Stimulated activated naive B cell treated with anti-CD40 and anti-IgM and Interleukin-4, amounts not matched to agents 10 μg/mL and 1 μg/mL and 100 μg/mL, for 72 hours (primary cell): ENCODE results near the gene HIGD1C.
"Not testable (repeated sequence)": the region's sequence is repeated elsewhere in the genome, so short reads cannot be mapped to it uniquely, and the experiment has no call there.

Experiments used
- ATAC-seq, 2 donors: fragments of 150-1000 bp; cut with Tn5 transposase; replicated peaks; 2 replicates each; pipeline ENCODE4 v1.10.0; 2021; ENCODE audit warnings: moderate library complexity in 1 of 2
- DNase-seq: peaks from one replicate; pipeline ENCODE4 v3.0.0; 2021
- H3K27ac Mint-ChIP-seq: one replicate; pipeline ENCODE4 v1.8.0; 2022; ENCODE audit warnings: mild to moderate bottlenecking, mixed read lengths
- H3K27me3 Mint-ChIP-seq, 2 donors: one replicate each; pipeline ENCODE4 v1.8.0; 2022; ENCODE audit warnings: mixed read lengths in 2 of 2
- H3K36me3 Mint-ChIP-seq, 2 donors: one replicate each; pipeline ENCODE4 v1.8.0; 2022; ENCODE audit warnings: mixed read lengths in 2 of 2, mild to moderate bottlenecking in 1 of 2
- H3K4me1 Mint-ChIP-seq, 2 donors: one replicate each; pipeline ENCODE4 v1.8.0; 2022; ENCODE audit warnings: mixed read lengths in 2 of 2, mild to moderate bottlenecking in 1 of 2
- H3K4me3 Mint-ChIP-seq, 2 donors: one replicate each; pipeline ENCODE4 v1.8.0; 2022; ENCODE audit warnings: mild to moderate bottlenecking in 2 of 2, mixed read lengths in 2 of 2, moderate library complexity in 1 of 2
- H3K9me3 Mint-ChIP-seq, 2 donors: one replicate each; pipeline ENCODE4 v1.8.0; 2022; ENCODE audit warnings: mixed read lengths in 2 of 2, mild to moderate bottlenecking in 1 of 2

The HIGD1C gene

DNA sequence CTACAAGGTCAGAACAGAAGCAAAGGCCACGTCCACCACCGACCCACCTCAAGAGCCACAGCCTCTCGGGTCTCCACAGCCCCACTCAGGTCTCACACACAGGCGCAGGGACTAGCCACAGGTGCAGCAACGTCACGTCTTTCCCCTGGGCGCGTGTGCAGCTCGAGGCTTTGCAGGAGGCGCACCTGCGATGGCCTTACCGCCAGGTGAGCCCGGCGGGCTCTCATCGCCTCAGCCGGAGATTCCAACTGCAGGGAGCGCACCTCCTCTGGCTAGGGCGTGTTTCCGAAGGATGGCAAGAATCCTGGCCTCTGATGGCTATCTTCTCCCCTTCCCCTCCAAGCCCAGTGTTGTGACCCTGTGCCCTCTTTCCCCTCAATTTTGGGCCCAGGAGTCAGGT lies at the start of gene HIGD1C:
Gene HIGD1C, plus strand, starts transcription at position 35 of the 400 bp plus-strand sequence. CDS start 1,455 bp downstream, outside the sequence.
- Mint-ChIP-seq H3K36me3 (peaks cover 0 to 3% of the 10 kb centered on the region in 2 donors), H3K9me3 (peaks cover 0 to 1% of the 10 kb centered on the region in 2 donors), H3K4me1 (no peaks in the 10 kb centered on the region), H3K4me3 (no peak within 1 kb of the TSS), H3K27me3 (no peaks in the 10 kb centered on the region), H3K27ac (no peak within 1 kb of the TSS)
- no peak for ATAC-seq
- no peak for DNase-seq

DNA sequence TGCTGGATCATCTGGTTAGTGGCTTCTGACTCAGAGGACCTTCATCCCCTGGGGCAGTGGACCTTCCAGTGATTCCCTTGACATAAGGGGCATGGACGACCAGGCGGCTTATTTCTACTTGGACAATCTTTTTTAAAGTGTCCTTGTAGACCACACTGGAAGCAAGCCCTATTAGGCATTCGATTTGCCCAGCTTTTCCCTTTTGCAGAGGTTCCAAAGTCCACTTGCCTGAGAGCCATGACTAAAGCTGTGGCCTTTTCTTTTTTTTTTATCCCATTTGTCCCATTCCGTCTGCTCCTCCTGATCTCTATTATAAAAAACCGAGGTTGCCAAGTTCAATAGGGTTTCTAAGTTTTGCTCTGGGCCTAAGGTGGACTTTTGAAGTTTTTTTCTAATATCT lies 43.9 kb upstream of the HIGD1C start:
- H3K9me3 Mint-ChIP-seq, result peaks cover 6 to 14% of the 10 kb centered on the region in 2 donors
- not testable (repeated sequence) for H3K36me3 Mint-ChIP-seq, H3K4me3 Mint-ChIP-seq, ATAC-seq, H3K27me3 Mint-ChIP-seq, H3K27ac Mint-ChIP-seq, DNase-seq, H3K4me1 Mint-ChIP-seq

DNA sequence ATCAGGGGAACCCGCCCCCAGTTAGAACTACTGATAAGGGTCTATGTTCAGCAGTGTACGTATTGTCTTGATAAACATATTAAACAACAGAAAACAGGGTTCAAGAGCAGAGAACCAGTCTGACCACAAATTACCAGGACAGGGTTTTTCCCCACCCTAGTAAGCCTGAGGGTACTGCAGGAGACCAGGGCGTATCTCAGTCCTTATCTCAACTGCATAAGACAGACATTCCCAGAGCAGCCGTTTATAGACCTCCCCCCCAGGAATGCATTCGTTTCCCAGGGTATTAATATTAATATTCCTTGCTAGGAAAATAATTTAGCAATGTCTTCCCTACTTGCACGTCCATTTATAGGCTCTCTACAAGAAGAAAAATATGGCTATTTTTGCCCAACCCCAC lies 40.0 kb upstream of the HIGD1C start:
- ATAC-seq, H3K4me1 Mint-ChIP-seq, H3K4me3 Mint-ChIP-seq, DNase-seq, H3K27ac Mint-ChIP-seq, H3K27me3 Mint-ChIP-seq: not testable (repeated sequence)
- Mint-ChIP-seq H3K9me3 (peaks cover 14 to 27% of the 10 kb centered on the region in 2 donors), H3K36me3 (peaks cover 6 to 12% of the 10 kb centered on the region in 2 donors)

DNA sequence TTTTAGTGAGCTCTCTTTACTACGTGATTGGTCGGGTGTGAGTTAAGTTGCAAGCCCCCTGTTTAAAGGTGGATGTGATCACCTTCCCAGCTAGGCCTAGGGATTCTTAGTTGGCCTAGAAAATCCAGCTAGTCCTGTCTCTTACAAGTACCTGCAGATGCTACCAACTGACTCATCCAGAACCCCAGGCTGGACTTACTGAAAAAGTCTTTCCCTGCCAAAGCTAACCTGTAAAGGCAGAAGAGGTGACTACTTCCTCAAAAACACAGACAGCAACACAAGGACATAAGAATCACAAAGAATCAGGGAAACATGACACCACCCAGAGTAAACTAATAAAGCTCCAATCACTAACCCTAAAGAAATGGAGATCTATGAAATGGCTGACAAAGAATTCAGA lies 39.1 kb upstream of the HIGD1C start:
- ATAC-seq, result no peak
- peaks cover 8 to 20% of the 10 kb centered on the region in 2 donors for H3K36me3 Mint-ChIP-seq
- H3K4me3 Mint-ChIP-seq, result no peak overlapping the region
- no peak for DNase-seq
- no peak overlapping the region for H3K27ac Mint-ChIP-seq
- H3K9me3 Mint-ChIP-seq, result peaks cover 14 to 30% of the 10 kb centered on the region in 2 donors
- peaks cover under 1% of the 10 kb centered on the region in 2 donors for H3K4me1 Mint-ChIP-seq
- H3K27me3 Mint-ChIP-seq, result no peaks in the 10 kb centered on the region

DNA sequence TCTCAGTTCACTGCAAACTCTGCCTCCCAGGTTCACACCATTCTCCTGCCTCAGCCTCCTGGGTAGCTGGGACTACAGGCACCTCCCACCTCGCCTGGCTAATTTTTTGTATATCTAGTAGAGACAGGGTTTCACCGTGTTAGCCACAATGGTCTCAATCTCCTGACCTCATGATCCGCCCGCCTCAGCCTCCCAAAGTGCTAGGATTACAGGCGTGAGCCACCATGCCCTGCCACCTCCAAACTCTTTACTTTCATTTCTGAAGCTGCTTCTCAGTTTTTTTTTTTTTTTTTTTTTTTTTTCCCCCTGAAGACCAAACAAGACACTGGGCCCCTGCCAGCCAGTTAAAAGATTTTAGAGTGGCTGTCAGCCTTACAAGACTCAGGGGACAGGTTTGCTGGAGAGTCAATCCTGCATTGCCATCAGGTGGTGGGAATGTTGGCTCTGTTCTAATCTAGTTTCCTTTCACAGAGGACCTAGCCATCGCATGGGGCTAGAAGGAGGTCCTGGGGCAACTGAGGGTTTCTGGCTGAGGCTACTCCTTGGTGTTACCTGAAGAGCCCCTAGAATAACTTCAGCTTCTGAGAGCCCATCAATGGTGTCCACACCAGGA lies 37.4 kb upstream of the HIGD1C start:
- H3K27me3 Mint-ChIP-seq, result no peaks in the 10 kb centered on the region
- peaks cover 7 to 9% of the 10 kb centered on the region in 2 donors for H3K4me1 Mint-ChIP-seq
- no peak overlapping the region for H3K27ac Mint-ChIP-seq
- H3K9me3 Mint-ChIP-seq, result peaks cover 14 to 30% of the 10 kb centered on the region in 2 donors
- H3K36me3 Mint-ChIP-seq, result peaks cover 8 to 23% of the 10 kb centered on the region in 2 donors
- DNase-seq (no peak), ATAC-seq (no peak)
- no peak overlapping the region for H3K4me3 Mint-ChIP-seq

DNA sequence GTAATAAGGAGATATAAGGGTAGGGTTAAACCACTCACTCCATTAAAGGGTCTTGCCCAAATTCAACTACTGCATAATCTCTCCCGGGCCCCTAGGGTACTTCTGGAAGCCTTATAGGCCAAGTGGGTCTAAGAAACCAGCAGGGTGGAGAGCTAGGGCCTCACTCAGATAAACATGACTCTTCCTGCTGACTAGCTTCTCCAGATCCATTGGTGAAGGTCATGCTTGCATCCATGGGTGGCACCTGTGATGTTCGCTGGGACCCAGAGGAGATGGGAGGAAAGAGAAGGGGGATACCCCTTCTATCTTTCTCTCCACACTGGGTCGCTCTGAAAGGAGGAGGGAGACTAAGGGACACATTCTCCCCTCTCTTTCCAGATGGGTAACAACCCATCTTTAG lies 36.1 kb upstream of the HIGD1C start:
- peaks cover 9 to 10% of the 10 kb centered on the region in 2 donors for H3K4me1 Mint-ChIP-seq
- H3K27ac Mint-ChIP-seq, result no peak overlapping the region
- peaks cover 14 to 26% of the 10 kb centered on the region in 2 donors for H3K9me3 Mint-ChIP-seq
- ATAC-seq, result no peak
- H3K27me3 Mint-ChIP-seq, result no peaks in the 10 kb centered on the region
- DNase-seq, result no peak
- H3K4me3 Mint-ChIP-seq, result no peak overlapping the region
- H3K36me3 Mint-ChIP-seq, result peaks cover 8 to 23% of the 10 kb centered on the region in 2 donors

DNA sequence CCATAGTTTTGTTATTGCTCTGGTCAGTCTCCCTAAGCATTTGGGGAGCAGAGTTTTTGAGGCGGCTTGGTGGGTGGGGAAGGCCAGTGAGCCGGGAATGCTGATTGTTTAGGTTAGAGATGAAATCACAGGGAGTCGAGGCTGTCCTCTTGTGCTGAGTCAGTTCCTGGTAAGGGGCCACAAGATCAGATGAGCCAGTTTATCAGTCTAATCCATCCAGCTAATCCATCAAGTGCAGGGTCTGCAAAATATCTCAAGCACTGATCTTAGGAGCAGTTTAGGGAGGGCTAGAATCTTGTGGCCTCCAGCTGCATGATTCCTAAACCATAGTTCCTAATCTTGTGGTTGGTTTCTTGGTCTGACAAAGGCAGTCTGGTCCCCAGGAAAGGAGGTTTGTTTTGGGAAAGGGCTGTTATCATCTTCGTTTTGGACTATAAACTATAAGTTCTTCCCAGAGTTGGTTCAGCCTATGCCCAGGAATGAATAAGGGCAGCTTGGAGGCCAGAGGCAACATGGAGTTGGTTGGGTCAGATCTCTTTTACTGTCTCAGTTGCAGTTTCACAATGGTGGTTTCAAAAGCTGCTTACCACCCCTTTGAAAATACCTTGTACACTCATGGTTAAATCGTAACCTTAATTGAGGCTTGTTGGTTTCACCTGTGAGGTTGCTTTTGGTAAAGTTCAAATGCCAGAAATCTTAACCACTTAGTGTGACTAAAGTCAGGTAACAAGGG lies 33.6 kb upstream of the HIGD1C start:
- Mint-ChIP-seq H3K36me3 (peaks cover 5 to 20% of the 10 kb centered on the region in 2 donors), H3K4me1 (peaks cover 17 to 25% of the 10 kb centered on the region in 2 donors), H3K27ac (peak overlapping the region; percentile 14), H3K4me3 (no peak overlapping the region), H3K27me3 (no peaks in the 10 kb centered on the region), H3K9me3 (peaks cover 8 to 14% of the 10 kb centered on the region in 2 donors)
- ATAC-seq (peak in 1 of 2 donors; percentile 65), DNase-seq (no peak)

DNA sequence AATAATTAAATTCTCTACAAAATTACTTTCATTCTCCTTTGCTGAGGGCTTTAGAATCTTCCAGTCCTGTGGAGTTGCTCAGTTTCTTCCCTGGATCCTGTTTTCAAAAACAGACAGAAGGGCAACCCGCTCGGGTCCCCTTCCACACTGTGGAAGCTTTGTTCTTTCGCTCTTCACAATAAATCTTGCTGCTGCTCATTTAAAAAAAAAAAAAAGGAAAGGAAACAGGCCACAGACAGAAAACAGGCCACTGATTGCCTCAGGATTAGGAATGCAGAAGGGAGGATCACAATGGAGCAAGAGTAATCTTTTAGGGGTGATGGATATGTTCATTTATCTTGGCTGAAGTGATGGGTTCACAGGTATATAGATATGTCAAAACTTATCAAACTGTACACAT lies 29.5 kb upstream of the HIGD1C start:
- H3K27ac Mint-ChIP-seq, result peak overlapping the region; percentile 84
- no peak for ATAC-seq

DNA sequence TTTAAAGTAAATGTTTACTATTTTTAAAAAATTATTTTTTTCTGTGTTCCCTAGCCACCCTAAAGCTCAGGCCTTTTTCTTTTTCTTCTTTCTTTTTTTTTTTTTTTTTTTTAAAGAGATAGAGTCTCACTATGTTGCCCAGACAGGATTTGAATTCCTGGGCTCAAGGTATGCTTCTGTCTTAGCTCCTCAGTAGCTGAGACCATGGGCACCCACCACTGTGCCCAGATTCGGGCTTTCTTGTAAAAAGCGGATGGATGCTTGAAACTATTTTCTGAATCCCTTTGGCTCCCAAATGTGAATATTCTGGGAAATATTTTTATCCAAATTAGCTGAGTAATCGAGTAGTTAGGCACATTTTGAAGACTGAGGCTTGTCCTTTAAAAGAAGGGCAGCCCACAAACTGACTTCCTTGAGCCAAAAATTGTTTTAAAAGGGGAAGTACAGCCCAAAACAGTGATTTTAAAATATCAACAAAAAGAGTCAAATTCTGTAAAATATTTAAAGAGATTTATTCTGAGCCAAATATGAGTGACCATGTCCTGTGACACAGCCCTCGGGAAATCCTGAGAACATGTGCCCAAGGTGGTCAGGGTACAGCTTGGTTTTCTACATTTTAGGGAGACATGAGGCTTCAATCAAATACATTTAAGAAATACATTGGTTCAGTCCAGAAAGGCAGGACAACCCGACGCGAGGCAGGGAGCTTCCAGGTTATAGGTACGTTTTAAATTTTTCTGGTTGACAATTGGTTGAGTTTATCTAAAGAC lies 28.8 kb upstream of the HIGD1C start:
- Mint-ChIP-seq H3K9me3 (no peaks in the 10 kb centered on the region), H3K27me3 (no peaks in the 10 kb centered on the region), H3K4me3 (peak overlapping the region; percentile 82 to 85), H3K27ac (peak overlapping the region; percentile 94), H3K4me1 (peaks cover 36 to 64% of the 10 kb centered on the region in 2 donors), H3K36me3 (peaks cover 0 to 2% of the 10 kb centered on the region in 2 donors)
- no peak for DNase-seq
- ATAC-seq, result peak; percentile 1 to 5

More for the DNA sequence above, 29.5 kb upstream of the HIGD1C start:
- Mint-ChIP-seq H3K4me1 (peaks cover 35 to 61% of the 10 kb centered on the region in 2 donors), H3K27me3 (no peaks in the 10 kb centered on the region), H3K36me3 (peaks cover 0 to 8% of the 10 kb centered on the region in 2 donors), H3K9me3 (peaks cover 0 to under 1% of the 10 kb centered on the region in 2 donors), H3K4me3 (peak overlapping the region; percentile 57 to 77)
- DNase-seq, result no peak

DNA sequence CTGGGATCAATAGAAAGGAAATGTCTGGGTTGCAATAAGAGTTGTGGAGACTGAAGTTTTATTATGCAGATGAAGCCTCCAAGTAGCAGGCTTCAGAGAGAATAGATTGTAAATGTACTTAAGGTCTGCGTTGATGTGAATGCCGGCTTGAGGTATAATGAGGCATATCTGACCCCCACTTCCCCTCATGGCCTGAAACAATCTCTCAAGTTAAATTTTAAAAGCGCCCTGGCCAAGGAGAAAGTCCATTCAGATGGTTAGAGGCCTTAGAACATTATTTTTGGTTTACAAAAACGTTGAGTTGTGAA lies 28.3 kb upstream of the HIGD1C start:
- no peaks in the 10 kb centered on the region for H3K9me3 Mint-ChIP-seq
- DNase-seq (no peak), ATAC-seq (peak; percentile 39)
- peaks cover 0 to 4% of the 10 kb centered on the region in 2 donors for H3K36me3 Mint-ChIP-seq
- H3K4me3 Mint-ChIP-seq, result peak overlapping the region; percentile 82 to 85
- H3K27ac Mint-ChIP-seq, result peak overlapping the region; percentile 94
- H3K4me1 Mint-ChIP-seq, result peaks cover 35 to 63% of the 10 kb centered on the region in 2 donors
- no peaks in the 10 kb centered on the region for H3K27me3 Mint-ChIP-seq

DNA sequence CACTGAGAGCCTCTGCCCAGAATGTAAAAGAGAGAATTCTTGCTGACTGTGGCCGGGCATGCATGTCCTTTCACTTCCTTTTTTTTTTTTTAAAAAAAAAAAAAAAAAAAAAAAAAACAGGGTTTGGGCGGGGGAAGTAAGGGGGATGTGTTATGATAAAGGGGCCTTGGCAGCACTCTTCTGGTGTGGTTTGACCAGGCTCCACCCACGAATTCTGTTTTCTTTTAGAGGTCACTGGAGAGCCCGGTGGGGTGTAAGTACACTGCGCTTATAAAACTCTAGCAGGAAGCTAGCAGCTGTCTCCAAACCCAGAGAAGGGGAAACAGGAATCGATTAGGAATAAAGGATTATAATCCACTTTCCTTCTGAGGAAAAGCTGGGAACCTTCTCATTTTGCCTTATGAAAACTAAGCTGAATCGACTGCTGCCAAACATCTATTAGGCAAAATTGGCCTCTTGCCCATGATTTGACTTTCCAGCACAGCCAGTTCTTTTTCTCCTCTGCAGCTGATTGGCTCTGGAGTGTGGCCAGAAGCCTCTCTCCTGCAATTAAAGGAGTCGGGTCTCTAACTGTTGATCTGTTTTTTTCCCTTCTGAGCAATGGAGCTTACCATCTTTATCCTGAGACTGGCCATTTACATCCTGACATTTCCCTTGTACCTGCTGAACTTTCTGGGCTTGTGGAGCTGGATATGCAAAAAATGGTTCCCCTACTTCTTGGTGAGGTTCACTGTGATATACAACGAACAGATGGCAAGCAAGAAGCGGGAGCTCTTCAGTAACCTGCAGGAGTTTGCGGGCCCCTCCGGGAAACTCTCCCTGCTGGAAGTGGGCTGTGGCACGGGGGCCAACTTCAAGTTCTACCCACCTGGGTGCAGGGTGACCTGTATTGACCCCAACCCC lies 27.7 kb upstream of the HIGD1C start:
- peaks cover 37 to 68% of the 10 kb centered on the region in 2 donors for H3K4me1 Mint-ChIP-seq
- H3K36me3 Mint-ChIP-seq, result peaks cover 0 to 4% of the 10 kb centered on the region in 2 donors
- peak overlapping the region; percentile 85 to 91 for H3K4me3 Mint-ChIP-seq
- H3K27ac Mint-ChIP-seq, result peak overlapping the region; percentile 94
- DNase-seq, result peak; percentile 72
- H3K27me3 Mint-ChIP-seq, result no peaks in the 10 kb centered on the region
- ATAC-seq, result peak; percentile 93
- no peaks in the 10 kb centered on the region for H3K9me3 Mint-ChIP-seq

DNA sequence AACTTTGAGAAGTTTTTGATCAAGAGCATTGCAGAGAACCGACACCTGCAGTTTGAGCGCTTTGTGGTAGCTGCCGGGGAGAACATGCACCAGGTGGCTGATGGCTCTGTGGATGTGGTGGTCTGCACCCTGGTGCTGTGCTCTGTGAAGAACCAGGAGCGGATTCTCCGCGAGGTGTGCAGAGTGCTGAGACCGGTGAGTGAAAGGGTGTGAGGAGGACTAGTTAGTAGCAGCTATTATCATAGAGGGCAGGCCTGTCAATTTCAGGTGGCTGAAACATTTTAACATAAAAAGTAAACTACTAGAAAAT lies 27.0 kb upstream of the HIGD1C start:
- peak overlapping the region; percentile 94 for H3K27ac Mint-ChIP-seq
- peaks cover 3 to 8% of the 10 kb centered on the region in 2 donors for H3K36me3 Mint-ChIP-seq
- H3K4me3 Mint-ChIP-seq, result peak overlapping the region; percentile 85 to 91
- no peaks in the 10 kb centered on the region for H3K27me3 Mint-ChIP-seq
- H3K4me1 Mint-ChIP-seq, result peaks cover 35 to 72% of the 10 kb centered on the region in 2 donors
- ATAC-seq, result peak; percentile 24 to 39
- H3K9me3 Mint-ChIP-seq, result no peaks in the 10 kb centered on the region
- DNase-seq, result peak; percentile 17

DNA sequence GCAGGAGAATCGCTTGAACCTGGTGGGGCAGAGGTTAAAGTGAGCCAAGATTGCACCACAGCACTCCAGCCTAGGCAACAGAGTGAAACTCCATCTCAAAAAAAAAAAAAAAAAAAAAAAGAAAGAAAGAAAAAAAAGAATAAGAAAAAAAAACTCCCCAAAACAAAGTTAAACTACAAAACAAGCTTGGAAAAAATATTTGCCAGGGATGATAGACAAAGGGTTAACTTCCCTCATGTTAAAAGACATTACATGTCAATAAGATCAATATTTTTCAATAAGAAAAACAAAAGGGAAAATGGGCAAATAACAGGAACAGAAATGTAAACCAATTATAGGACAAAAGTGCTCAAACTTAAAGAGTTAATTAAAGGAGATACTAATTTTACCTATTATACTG lies 26.4 kb upstream of the HIGD1C start:
- Mint-ChIP-seq H3K27me3 (no peaks in the 10 kb centered on the region), H3K36me3 (peaks cover 3 to 11% of the 10 kb centered on the region in 2 donors), H3K4me3 (peak overlapping the region; percentile 85 to 91), H3K9me3 (no peaks in the 10 kb centered on the region), H3K27ac (no peak overlapping the region), H3K4me1 (peaks cover 35 to 75% of the 10 kb centered on the region in 2 donors)
- ATAC-seq (no peak), DNase-seq (no peak)

DNA sequence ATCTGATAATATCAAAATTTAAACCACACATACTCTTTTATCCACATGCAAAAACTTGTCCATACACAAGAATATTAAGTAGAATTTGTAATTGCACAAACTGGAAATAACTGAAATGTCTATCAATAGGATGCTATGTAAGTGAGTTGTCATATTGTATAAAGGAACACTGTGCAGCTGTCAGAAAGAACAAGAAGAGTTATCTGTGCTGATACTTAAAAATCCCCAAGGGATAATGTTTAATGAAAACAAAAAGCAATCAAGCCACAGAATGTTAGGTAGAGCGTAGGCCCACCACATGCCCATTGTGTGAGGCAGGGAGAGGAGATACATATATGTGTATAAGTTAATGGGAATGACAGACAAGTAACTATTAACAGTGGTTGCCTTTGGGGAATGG lies 25.9 kb upstream of the HIGD1C start:
- ATAC-seq, result no peak
- Mint-ChIP-seq H3K27ac (peak overlapping the region; percentile 11), H3K4me1 (peaks cover 35 to 80% of the 10 kb centered on the region in 2 donors), H3K36me3 (peaks cover 6 to 15% of the 10 kb centered on the region in 2 donors), H3K4me3 (peak overlapping the region; percentile 85 to 91), H3K27me3 (no peaks in the 10 kb centered on the region), H3K9me3 (no peaks in the 10 kb centered on the region)
- no peak for DNase-seq
